HEK293T (cell line): ENCODE measurements around the gene KCNJ13.

Experiments
- CTCF ChIA-PET: fragments of 350-600 bp; formaldehyde crosslinking; extraction: SDS; loops from one replicate; lab custom pipeline; 2021; ENCODE audit warnings: antibody characterized with exemption, inconsistent platforms; lab: Yijun Ruan, JAX
- POLR2A ChIA-PET: fragments of 350-600 bp; formaldehyde crosslinking; extraction: SDS; loops from one replicate; lab custom pipeline; 2020; ENCODE audit warnings: antibody characterized with exemption, inconsistent platforms; lab: Yijun Ruan, JAX
- DNase-seq: peaks from one replicate; pipeline ENCODE4 v3.0.0; 2012; ENCODE audit warnings: mixed read lengths; ENCODE audit errors: extremely low spot score
- ARNT ChIP-seq: fragments of 450-650 bp; IDR thresholded peaks from 2 replicates; pipeline ENCODE4 v1.6.1; 2017; ENCODE audit warnings: mild to moderate bottlenecking
- BHLHE40 ChIP-seq: fragments of 450-650 bp; IDR thresholded peaks from 2 replicates; pipeline ENCODE4 v1.6.1; 2016; ENCODE audit warnings: mild to moderate bottlenecking, moderate library complexity, borderline replicate concordance
- CTBP1 ChIP-seq: fragments of 450-650 bp; IDR thresholded peaks from 2 replicates; pipeline ENCODE4 v1.6.1; 2016; ENCODE audit warnings: borderline replicate concordance
- ELF4 ChIP-seq: fragments of 450-650 bp; IDR thresholded peaks from 2 replicates; pipeline ENCODE4 v1.6.1; 2017; ENCODE audit warnings: antibody characterized with exemption
- FOXA1 ChIP-seq: fragments of 450-650 bp; IDR thresholded peaks from 2 replicates; pipeline ENCODE4 v1.6.1; 2016; ENCODE audit warnings: mild to moderate bottlenecking
- FOXK2 ChIP-seq: fragments of 450-650 bp; IDR thresholded peaks from 2 replicates; pipeline ENCODE4 v1.6.1; 2016; ENCODE audit warnings: mild to moderate bottlenecking
- FOXM1 ChIP-seq: fragments of 450-650 bp; IDR thresholded peaks from 2 replicates; pipeline ENCODE4 v1.6.1; 2017; ENCODE audit warnings: mild to moderate bottlenecking, borderline replicate concordance
- HDGF ChIP-seq: fragments of 450-650 bp; IDR thresholded peaks from 2 replicates; pipeline ENCODE4 v1.6.1; 2017; ENCODE audit warnings: antibody characterized with exemption, borderline replicate concordance
- L3MBTL2 ChIP-seq: fragments of 450-650 bp; conservative IDR thresholded peaks from 2 replicates; pipeline ENCODE4 v1.6.1; 2016; ENCODE audit warnings: mild to moderate bottlenecking
- LEF1 ChIP-seq: fragments of 450-650 bp; IDR thresholded peaks from 2 replicates; pipeline ENCODE4 v1.6.1; 2017; ENCODE audit warnings: mild to moderate bottlenecking, borderline replicate concordance
- NFRKB ChIP-seq: fragments of 450-650 bp; IDR thresholded peaks from 2 replicates; pipeline ENCODE4 v1.6.1; 2016; ENCODE audit warnings: mild to moderate bottlenecking, moderate library complexity
- PKNOX1 ChIP-seq: fragments of 450-650 bp; IDR thresholded peaks from 2 replicates; pipeline ENCODE4 v1.6.1; 2016
- SP1 ChIP-seq: fragments of 450-650 bp; IDR thresholded peaks from 2 replicates; pipeline ENCODE4 v1.6.1; 2017
- SUZ12 ChIP-seq: fragments of 450-650 bp; IDR thresholded peaks from 2 replicates; pipeline ENCODE4 v1.6.1; 2016; ENCODE audit warnings: mild to moderate bottlenecking
- TARDBP ChIP-seq: fragments of 450-650 bp; IDR thresholded peaks from 2 replicates; pipeline ENCODE4 v1.6.1; 2016
- ZNF384 ChIP-seq: fragments of 450-650 bp; IDR thresholded peaks from 2 replicates; pipeline ENCODE4 v1.6.1; 2016

Gene KCNJ13

GRCh38 chr2:232789082-232789481 is 12.7 kb upstream of the KCNJ13 start:
- CTCF ChIA-PET = no interaction called here
- peak; percentile 9 for DNase-seq
- TF ChIP-seq ZNF384 = no peak
- no peak for TF ChIP-seq SUZ12
- TF ChIP-seq FOXM1 = no peak
- no peak for TF ChIP-seq BHLHE40
- TF ChIP-seq L3MBTL2 = no peak
- no peak for TF ChIP-seq LEF1
- TF ChIP-seq FOXK2 = no peak
- no peak for TF ChIP-seq CTBP1
- no peak for TF ChIP-seq TARDBP
- POLR2A ChIA-PET = no interaction called here

GRCh38 chr2:232787806-232788205 is 11.4 kb upstream of the KCNJ13 start:
- ChIA-PET CTCF (no interaction called here), POLR2A (no interaction called here)
- TF ChIP-seq FOXA1 (no peak), CTBP1 (no peak), SP1 (no peak), HDGF (no peak), PKNOX1 (no peak), NFRKB (no peak), BHLHE40 (no peak), TARDBP (no peak), ZNF384 (no peak), L3MBTL2 (no peak), FOXK2 (no peak), ARNT (no peak), FOXM1 (no peak), LEF1 (no peak)
- no peak for DNase-seq

GRCh38 chr2:232783278-232783677 is 6.9 kb upstream of the KCNJ13 start:
- ChIA-PET POLR2A (no interaction called here), CTCF (no interaction called here)
- TF ChIP-seq SP1 (no peak), TARDBP (no peak), NFRKB (no peak), ARNT (no peak)
- DNase-seq = no peak

- CTCF ChIA-PET = no interaction called here
- no peak for TF ChIP-seq HDGF
- no peak for TF ChIP-seq BHLHE40
- no peak for TF ChIP-seq NFRKB
- no peak for TF ChIP-seq CTBP1
- no peak for TF ChIP-seq ELF4
- TF ChIP-seq TARDBP = no peak
- no peak for TF ChIP-seq LEF1
- TF ChIP-seq SUZ12 = no peak
- TF ChIP-seq SP1 = no peak
- no peak for TF ChIP-seq FOXK2
- TF ChIP-seq ZNF384 = no peak
- no peak for TF ChIP-seq ARNT
- no peak for TF ChIP-seq FOXM1
- no peak for TF ChIP-seq FOXA1
- no peak for TF ChIP-seq PKNOX1
- POLR2A ChIA-PET = no interaction called here
- no peak for DNase-seq
Observed at GRCh38 chr2:232781765-232782164, 5.4 kb upstream of the KCNJ13 start.

- TF ChIP-seq BHLHE40 (no peak), FOXK2 (no peak), FOXA1 (no peak), CTBP1 (no peak), SP1 (no peak), HDGF (no peak), NFRKB (no peak), FOXM1 (no peak), ARNT (no peak), ZNF384 (no peak), LEF1 (no peak), ELF4 (no peak), TARDBP (no peak), SUZ12 (no peak), L3MBTL2 (no peak), PKNOX1 (no peak)
- CTCF ChIA-PET = no interaction called here
- POLR2A ChIA-PET = no interaction called here
- no peak for DNase-seq
Observed at GRCh38 chr2:232779934-232780333, 3.6 kb upstream of the KCNJ13 start.

- CTCF ChIA-PET = no interaction called here
- POLR2A ChIA-PET = no interaction called here
Observed at GRCh38 chr2:232779465-232779864, 3.1 kb upstream of the KCNJ13 start.

GRCh38 chr2:232777276-232777675 is 911 bp upstream of the KCNJ13 start:
- POLR2A ChIA-PET = no interaction called here
- DNase-seq = no peak
- no peak for TF ChIP-seq LEF1
- TF ChIP-seq ZNF384 = no peak
- no peak for TF ChIP-seq SP1
- CTCF ChIA-PET = no interaction called here

More at GRCh38 chr2:232779465-232779864, 3.1 kb upstream of the KCNJ13 start:
- TF ChIP-seq ZNF384 (no peak), LEF1 (no peak), BHLHE40 (no peak), FOXA1 (no peak), SUZ12 (no peak), FOXM1 (no peak), ELF4 (no peak), FOXK2 (no peak), NFRKB (no peak)
- DNase-seq = no peak

- ChIA-PET POLR2A (no interaction called here), CTCF (no interaction called here)
- TF ChIP-seq ELF4 = no peak
- DNase-seq = no peak
Observed at GRCh38 chr2:232773815-232774214, 2.5 kb downstream of the KCNJ13 start.
